ENCODE measurements around the gene CCHCR1. TPM values are rescaled to one million over a fixed set of nuclear protein-coding genes. Genes with fewer than 3 reads are reported as not detected.
"Not testable (repeated sequence)": the region's sequence is repeated elsewhere in the genome, so short reads cannot be mapped to it uniquely, and the experiment has no call there.

CCHCR1 gene
- 12.3 TPM for total RNA-seq
- long read RNA-seq, transcript CCHCR1-201 (18 exons, 2,625 nt), result major isoform, 7 of 13 reads
- long read RNA-seq, partial matches to known transcripts, result 1 of 13 reads
- long read RNA-seq, other reads (novel, unspliced or antisense), result 5 of 13 reads

DNA sequence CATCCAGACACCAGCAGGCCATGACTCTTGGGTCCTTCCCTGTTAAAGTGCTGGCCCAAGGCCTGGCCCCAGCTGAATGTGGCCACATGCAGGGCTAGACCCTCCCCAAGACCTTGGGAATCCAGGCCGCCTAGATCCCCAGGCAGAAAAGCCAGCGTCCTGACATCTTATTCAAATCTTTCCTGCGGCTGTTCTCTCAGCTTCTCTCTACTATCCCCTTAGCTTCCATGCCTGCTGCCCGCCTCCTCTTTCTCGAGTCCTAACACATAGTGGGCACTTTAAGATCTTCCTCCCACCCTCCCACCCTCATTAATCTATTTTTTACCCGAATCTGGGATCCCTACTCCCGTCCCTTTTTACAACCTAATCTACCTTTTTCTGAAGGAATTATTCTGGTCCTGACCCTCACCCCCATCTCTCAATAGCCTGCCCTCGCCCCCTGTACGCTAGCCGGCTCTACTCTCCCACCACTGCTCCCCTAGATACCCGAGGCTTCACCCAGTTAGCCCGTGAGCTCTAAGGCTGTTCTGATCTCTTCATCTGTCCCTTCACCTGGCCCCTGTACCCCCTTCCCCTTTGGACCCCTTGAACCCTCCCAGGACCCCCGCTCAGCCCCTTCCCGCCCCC, at the start of gene CCHCR1:
Gene CCHCR1, minus strand, starts transcription at position 290 of the 627 bp plus-strand sequence. Its CDS starts 202 bp downstream, at position 88.
- DNase-seq (ENCODE audit: missing footprints), result no peak
- intact Hi-C loops (cut with DNase I), result loop anchor here (5.0 kb wide), 1 partner anchor 35 kb away; no protein-coding TSS in a partner anchor
- no peak for ATAC-seq

DNA sequence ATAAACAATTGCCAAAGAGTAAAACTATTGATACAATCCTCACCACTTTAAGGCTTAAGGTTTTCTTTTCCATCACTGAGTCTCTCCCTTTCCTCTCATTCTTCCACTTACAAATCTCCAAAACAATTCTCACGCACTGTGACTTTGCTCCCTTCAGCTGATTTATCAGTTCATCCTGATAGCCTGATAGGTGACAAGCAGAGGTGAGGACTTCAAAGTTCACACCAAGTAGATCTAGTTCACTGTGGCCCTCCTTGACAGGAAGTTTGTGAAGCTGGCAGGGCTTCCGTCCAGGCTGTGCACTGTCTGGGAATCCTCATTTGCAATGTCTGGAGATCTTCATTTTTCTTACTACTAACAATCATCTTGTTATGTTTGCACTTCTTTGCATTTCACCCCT, 48.0 kb upstream of the CCHCR1 start:
- no peak for DNase-seq (ENCODE audit: missing footprints)
- intact Hi-C loops (cut with DNase I), result no loop called here
- ATAC-seq, result no peak

DNA sequence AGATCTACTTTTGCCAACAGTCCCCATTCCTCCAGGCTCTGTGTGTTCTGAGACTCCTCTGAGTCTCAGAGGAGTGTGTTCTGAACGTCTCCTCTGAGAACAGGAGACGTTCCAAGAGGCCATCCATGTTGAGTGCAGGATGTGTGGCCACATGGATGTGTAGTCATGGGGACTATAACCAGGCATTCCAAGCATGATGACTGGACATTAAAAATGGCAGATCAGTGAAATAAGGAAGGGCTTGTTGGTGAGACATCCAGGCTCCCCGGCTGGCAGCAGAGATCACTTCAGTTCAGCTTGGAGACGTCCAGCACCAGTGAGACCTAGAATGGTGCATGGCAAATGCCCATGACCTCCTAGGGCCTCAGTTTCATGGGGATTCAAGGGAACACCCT, 47.1 kb upstream of the CCHCR1 start:
- intact Hi-C loops (cut with DNase I), result no loop called here
- DNase-seq (ENCODE audit: missing footprints) (no peak), ATAC-seq (no peak)

DNA sequence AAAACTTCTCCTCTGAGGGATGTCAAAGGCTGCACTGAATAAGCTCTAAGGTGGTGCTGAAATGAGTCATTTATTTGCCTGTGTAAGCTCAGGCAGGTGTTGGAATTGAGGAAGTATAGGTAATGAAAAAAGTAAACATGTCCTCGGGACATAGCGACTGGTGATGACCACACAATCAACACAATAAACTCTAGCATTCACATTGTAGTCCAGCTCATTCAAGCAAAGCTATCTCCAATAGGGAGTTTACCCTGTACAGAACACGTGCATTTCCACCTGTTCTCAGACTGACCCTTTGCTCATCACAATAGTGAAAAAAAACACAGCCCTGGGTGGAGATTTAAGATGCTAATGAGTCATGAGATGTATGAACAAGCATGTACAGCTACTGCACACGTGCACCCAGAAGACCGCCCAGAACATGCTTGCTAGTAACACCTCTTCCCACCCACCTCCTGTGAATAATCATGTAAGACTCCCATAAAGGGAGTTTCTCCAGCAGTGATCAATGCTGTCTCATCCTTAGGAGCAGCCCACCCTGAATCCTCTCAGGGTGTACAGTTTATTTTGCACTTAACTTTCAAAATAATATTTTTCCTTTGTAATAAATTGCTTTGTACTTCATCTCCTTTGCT, 45.9 kb upstream of the CCHCR1 start:
- no peak for ATAC-seq
- DNase-seq (ENCODE audit: missing footprints), result no peak
- intact Hi-C loops (cut with DNase I), result no loop called here

- DNase-seq (ENCODE audit: missing footprints) (no peak), ATAC-seq (no peak)
- intact Hi-C loops (cut with DNase I), result no loop called here
Observed at GRCh38 chr6:31202259-31203166, 44.9 kb upstream of the CCHCR1 start.

GRCh38 chr6:31199105-31199452, 41.5 kb upstream of the CCHCR1 start:
- intact Hi-C loops (cut with DNase I), result loop anchor here (2.0 kb wide), 1 partner anchor 74 kb away; the partner anchor contains the start of gene HLA-C
- not testable (repeated sequence) for DNase-seq (ENCODE audit: missing footprints); ATAC-seq

- peak; percentile 91 for ATAC-seq
- peak; percentile 96 for DNase-seq (ENCODE audit: missing footprints)
- intact Hi-C loops (cut with DNase I), result loop anchor here (1.0 to 2.0 kb wide), 2 partner anchors 75 to 170 kb away; partner anchors contain the start of gene HLA-C
Observed at GRCh38 chr6:31197559-31198305, 40.1 kb upstream of the CCHCR1 start.

DNA sequence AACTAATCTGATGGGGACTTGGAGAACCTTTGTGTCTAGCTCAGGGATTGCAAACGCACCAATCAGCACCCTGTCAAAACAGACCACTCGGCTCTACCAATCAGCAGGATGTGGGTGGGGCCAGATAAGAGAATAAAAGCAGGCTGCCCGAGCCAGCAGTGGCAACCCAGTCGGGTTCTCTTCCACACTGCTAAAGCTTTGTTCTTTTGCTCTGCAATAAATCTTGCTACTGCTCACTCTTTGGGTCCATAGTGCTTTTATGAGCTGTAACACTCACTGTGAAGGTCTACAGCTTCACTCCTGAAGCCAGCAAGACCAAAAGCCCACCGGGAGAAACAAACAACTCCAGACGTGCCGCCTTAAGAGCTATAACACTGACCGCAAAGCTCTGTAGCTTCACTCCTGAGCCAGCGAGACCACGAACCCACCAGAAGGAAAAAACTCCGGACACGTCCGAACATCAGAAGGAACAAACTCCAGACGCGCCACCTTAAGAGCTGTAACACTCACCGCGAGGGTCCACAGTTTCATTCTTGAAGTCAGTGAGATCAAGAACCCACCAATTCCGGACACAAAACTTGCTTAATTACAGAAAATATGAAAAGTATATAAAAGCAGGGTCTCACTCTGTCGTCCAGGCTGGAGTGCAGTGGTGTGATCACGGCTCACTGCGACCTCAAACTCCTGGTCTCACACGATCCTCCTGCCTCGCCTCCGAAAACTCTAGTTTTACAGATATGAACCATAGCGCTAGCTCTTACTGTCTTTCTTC, 38.8 kb upstream of the CCHCR1 start:
- DNase-seq (ENCODE audit: missing footprints); ATAC-seq: not testable (repeated sequence)
- intact Hi-C loops (cut with DNase I), result loop anchor here (1.0 kb wide), 1 partner anchor 171 kb away; no protein-coding TSS in a partner anchor

DNA sequence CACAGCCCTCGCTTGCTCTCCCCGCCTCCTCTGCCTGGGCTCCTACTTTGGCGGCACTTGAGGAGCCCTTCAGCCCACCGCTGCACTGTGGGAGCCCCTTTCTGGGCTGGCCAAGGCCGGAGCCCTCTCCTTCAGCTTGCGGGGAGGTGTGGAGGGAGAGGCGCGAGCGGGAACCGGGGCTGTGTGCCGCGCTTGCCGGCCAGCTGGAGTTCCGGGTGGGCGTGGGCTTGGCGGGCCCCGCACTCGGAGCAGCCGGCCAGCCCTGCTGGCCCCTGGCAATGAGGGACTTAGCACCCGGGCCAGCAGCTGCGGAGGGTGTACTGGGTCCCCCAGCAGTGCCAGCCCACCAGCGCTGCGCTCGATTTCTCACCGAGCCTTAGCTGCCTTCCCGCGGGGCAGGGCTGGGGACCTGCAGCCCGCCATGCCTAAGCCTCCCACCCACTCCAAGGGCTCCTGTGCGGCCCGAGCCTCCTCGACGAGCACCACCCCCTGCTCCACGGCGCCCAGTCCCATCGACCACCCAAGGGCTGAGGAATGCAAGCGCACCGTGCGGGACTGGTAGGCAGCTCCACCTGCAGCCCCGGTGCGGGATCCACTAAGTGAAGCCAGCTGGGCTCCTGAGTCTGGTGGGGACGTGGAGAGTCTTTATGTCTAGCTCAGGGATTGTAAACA, 37.8 kb upstream of the CCHCR1 start:
- intact Hi-C loops (cut with DNase I); DNase-seq (ENCODE audit: missing footprints); ATAC-seq: not testable (repeated sequence)

- ATAC-seq (no peak), DNase-seq (ENCODE audit: missing footprints) (no peak)
- intact Hi-C loops (cut with DNase I), result loop anchor here (5.0 kb wide), 1 partner anchor 37 kb away; the partner anchor contains the start of genes CCHCR1 and TCF19
Observed at GRCh38 chr6:31194061-31194834, 36.6 kb upstream of the CCHCR1 start.

- intact Hi-C loops (cut with DNase I), result loop anchor here (5.0 kb wide), 1 partner anchor 36 kb away; the partner anchor contains the start of genes CCHCR1 and TCF19
- ATAC-seq (no peak), DNase-seq (ENCODE audit: missing footprints) (no peak)
Observed at GRCh38 chr6:31193206-31193605, 35.6 kb upstream of the CCHCR1 start.

DNA sequence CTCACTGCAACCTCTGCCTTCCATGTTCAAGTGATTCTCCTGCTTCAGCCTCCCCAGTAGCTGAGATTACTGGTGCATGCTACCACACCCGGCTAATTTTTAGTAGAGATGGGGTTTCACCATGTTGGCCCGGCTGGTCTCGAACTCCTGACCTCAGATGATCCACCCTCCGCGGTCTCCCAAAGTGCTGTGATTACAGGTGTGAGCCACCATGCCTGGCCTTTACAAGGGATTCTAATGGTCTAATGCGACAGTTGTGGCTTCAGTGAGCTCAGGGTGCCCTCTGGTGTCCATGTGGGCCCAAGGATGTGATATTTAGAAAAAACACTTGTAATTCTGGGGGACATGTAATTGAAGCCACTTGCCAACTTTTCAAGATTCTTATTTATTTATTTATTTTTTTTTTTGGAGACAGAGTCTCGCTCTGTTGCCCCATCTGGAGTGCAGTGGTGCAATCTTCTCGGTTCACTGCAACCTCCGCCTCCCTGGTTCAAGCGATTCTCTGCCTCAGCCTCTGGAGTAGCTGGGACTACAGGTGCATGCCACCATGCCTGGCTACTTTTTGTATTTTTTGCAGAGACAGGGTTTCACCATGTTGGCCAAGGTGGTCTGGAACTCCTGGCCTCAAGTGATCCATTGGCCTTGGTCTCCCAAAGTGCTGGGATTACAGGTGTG, 35.0 kb upstream of the CCHCR1 start:
- not testable (repeated sequence) for ATAC-seq
- intact Hi-C loops (cut with DNase I), result loop anchor here (1.0 to 5.0 kb wide), 2 partner anchors 35 to 55 kb away; partner anchors contain the start of genes CCHCR1 and TCF19
- peak; percentile 78 for DNase-seq (ENCODE audit: missing footprints)

DNA sequence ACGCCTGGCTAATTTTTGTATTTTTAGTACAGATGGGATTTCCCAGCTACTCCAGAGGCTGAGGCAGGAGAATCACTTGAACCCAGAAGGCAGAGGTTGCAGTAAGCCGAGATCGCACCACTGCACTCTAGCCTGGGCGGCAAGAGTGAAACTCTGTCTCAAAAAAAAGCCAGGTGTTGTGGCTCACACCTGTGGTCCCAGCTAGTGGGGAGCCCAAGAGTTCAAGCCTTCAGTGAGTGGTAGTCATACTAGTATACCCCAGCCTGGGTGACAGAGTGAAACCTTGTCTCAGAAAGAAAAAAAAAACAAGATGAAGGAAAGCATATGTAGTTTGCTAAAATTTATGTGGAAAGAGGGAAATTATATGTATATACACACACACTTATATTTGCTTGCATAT, 32.9 kb upstream of the CCHCR1 start:
- ATAC-seq (no peak), DNase-seq (ENCODE audit: missing footprints) (no peak)
- intact Hi-C loops (cut with DNase I), result loop anchor here (5.0 kb wide), 1 partner anchor 33 kb away; the partner anchor contains the start of genes CCHCR1 and TCF19

GRCh38 chr6:31189223-31189622, 31.6 kb upstream of the CCHCR1 start:
- intact Hi-C loops (cut with DNase I); DNase-seq (ENCODE audit: missing footprints); ATAC-seq: not testable (repeated sequence)

DNA sequence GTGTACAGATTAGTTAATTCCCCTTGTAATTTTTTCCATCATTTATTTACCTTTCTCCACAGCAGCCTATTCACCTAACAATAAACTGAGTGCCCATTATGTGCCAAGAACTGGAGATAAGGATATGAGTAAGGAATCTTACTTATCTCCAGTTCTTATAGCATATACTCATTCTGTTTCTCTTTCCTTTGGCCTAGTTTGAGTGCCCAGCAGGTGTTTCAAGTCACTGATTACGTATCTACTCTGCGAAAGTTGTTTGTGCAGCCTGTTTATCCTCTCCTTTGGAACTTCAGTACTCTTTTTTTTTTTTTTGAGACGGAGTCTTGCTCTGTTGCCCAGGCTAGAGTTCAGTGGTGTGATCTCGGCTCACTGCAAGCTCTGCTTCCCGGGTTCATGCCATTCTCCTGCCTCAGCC, 30.2 kb upstream of the CCHCR1 start:
- DNase-seq (ENCODE audit: missing footprints) (no peak), ATAC-seq (no peak)
- intact Hi-C loops (cut with DNase I), result no loop called here

All from Right ventricle myocardium inferior (tissue), 1 donor.